Measurements from ENCODE around the gene TRRAP.

DNA sequence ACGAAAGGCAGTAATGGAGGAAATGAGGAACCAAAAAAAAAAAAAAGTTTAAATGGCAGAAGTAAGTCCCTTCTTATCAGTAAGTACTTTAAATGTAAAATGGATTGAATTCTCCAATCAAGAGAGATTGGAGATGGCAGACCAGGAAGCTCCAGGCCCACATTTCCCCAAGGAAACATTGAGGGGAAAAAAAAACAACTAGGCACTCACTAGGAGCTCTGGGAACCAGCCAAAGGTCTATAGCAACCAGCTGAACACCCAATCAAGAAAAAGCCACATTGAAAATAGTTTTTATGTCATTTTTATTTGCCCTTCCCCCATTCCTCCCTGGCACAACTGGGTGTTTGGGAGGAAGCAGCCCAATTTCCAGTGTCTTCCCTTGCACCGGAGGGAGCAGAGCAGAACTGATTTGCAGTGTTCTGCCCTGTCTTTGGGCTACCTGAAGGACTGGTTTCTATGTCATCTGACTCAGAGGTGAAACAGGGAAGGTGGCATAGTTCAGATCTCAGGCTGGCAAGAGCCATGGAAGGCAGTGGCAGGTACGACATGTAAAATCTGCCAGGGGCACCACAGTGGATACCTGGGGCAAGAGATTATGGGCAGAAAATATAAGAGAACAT lies 143.7 kb downstream of the TRRAP start:
- TF ChIP-seq, protein P1, sequence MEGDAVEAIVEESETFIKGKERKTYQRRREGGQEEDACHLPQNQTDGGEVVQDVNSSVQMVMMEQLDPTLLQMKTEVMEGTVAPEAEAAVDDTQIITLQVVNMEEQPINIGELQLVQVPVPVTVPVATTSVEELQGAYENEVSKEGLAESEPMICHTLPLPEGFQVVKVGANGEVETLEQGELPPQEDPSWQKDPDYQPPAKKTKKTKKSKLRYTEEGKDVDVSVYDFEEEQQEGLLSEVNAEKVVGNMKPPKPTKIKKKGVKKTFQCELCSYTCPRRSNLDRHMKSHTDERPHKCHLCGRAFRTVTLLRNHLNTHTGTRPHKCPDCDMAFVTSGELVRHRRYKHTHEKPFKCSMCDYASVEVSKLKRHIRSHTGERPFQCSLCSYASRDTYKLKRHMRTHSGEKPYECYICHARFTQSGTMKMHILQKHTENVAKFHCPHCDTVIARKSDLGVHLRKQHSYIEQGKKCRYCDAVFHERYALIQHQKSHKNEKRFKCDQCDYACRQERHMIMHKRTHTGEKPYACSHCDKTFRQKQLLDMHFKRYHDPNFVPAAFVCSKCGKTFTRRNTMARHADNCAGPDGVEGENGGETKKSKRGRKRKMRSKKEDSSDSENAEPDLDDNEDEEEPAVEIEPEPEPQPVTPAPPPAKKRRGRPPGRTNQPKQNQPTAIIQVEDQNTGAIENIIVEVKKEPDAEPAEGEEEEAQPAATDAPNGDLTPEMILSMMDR (IDR thresholded peaks at IDR 0.05): no peak
- TF ChIP-seq POLR2A (IDR thresholded peaks at IDR 0.05): no peak
